Mesendoderm (in vitro differentiated cells): ENCODE data around the gene CENPK.

Experiments
- DNase-seq: peaks from one replicate; pipeline ENCODE4 v3.0.0; 2013
- H2AK5ac ChIP-seq: 2 replicates; pipeline ENCODE4 v1.6.1; 2013; ENCODE audit warnings: low read length, inconsistent platforms
- H2BK120ac ChIP-seq: 2 replicates; pipeline ENCODE4 v1.6.1; 2013; ENCODE audit warnings: low read depth, mild to moderate bottlenecking, low read length, moderate library complexity, mixed read lengths
- H2BK15ac ChIP-seq: replicated peaks from 2 replicates; pipeline ENCODE4 v1.6.1; 2013; ENCODE audit warnings: low read depth, mild to moderate bottlenecking, moderate library complexity
- H2BK5ac ChIP-seq: 2 replicates; pipeline ENCODE4 v1.6.1; 2013; ENCODE audit warnings: low read length, inconsistent platforms
- H3K18ac ChIP-seq: 2 replicates; pipeline ENCODE4 v1.6.1; 2013; ENCODE audit warnings: mild to moderate bottlenecking, low read length, mixed read lengths
- H3K23ac ChIP-seq: one replicate; pipeline ENCODE4 v1.6.1; 2013; ENCODE audit warnings: low read length
- H3K27ac ChIP-seq: 2 replicates; pipeline ENCODE4 v1.5.1; 2013; ENCODE audit warnings: low read depth, mild to moderate bottlenecking, inconsistent platforms, low read length, moderate library complexity
- H3K27me3 ChIP-seq: 2 replicates; pipeline ENCODE4 v1.6.1; 2013; ENCODE audit warnings: low read length, control low read depth, mild to moderate bottlenecking, inconsistent platforms; ENCODE audit not compliant: insufficient read depth, poor library complexity
- H3K36me3 ChIP-seq: 2 replicates; pipeline ENCODE4 v1.6.1; 2013; ENCODE audit warnings: low read length, inconsistent platforms; ENCODE audit not compliant: control insufficient read depth, insufficient read depth
- H3K4ac ChIP-seq: one replicate; pipeline ENCODE4 v1.6.1; 2013; ENCODE audit warnings: low read depth, mild to moderate bottlenecking, low read length, moderate library complexity
- H3K4me1 ChIP-seq: 2 replicates; pipeline ENCODE4 v1.6.1; 2013; ENCODE audit warnings: low read depth, low read length, inconsistent platforms; ENCODE audit not compliant: control insufficient read depth
- H3K4me2 ChIP-seq: 2 replicates; pipeline ENCODE4 v1.6.1; 2013; ENCODE audit warnings: low read length
- H3K4me3 ChIP-seq: 2 replicates; pipeline ENCODE4 v1.5.1; 2013; ENCODE audit warnings: mild to moderate bottlenecking, low read length
- H3K56ac ChIP-seq: one replicate; pipeline ENCODE4 v1.6.1; 2013; ENCODE audit warnings: low read length
- H3K79me1 ChIP-seq: 2 replicates; pipeline ENCODE4 v1.6.1; 2013; ENCODE audit warnings: low read length, inconsistent platforms
- H3K79me2 ChIP-seq: 2 replicates; pipeline ENCODE4 v1.6.1; 2013; ENCODE audit warnings: mild to moderate bottlenecking, low read length; ENCODE audit not compliant: control insufficient read depth, insufficient read depth
- H3K9ac ChIP-seq: 2 replicates; pipeline ENCODE4 v1.6.1; 2013; ENCODE audit warnings: low read length, inconsistent platforms
- H4K5ac ChIP-seq: one replicate; pipeline ENCODE4 v1.6.1; 2013; ENCODE audit warnings: low read length
- H4K8ac ChIP-seq: one replicate; pipeline ENCODE4 v1.6.1; 2013; ENCODE audit warnings: low read depth, mild to moderate bottlenecking, control low read depth, low read length, moderate library complexity
- WGBS: extraction: QIAGEN DNeasy Blood & Tissue Kit; methylation state at CpG from one replicate; pipeline ENCODE4 v1.1.7; 2013; ENCODE audit warnings: low lambda C conversion rate, missing lambda C conversion rate; ENCODE audit not compliant: insufficient coverage; ENCODE audit errors: extremely low coverage; 5-methylcytosine and 5-hydroxymethylcytosine counted together

The CENPK gene

GRCh38 chr5:65479527-65479926 is 83.4 kb downstream of the CENPK start:
- no peak overlapping the region for H3K23ac ChIP-seq
- H2BK15ac ChIP-seq, result no peak overlapping the region
- H3K79me2 ChIP-seq, result no peaks in the 10 kb centered on the region
- no peaks in the 10 kb centered on the region for H3K27me3 ChIP-seq
- no peak overlapping the region for H3K4me2 ChIP-seq
- peaks cover 5% of the 10 kb centered on the region for H3K4me1 ChIP-seq
- H3K18ac ChIP-seq, result no peak overlapping the region
- H2BK120ac ChIP-seq, result no peak overlapping the region
- no peak overlapping the region for H3K9ac ChIP-seq
- H3K79me1 ChIP-seq, result no peaks in the 10 kb centered on the region
- H3K4me3 ChIP-seq, result no peak overlapping the region
- no peak overlapping the region for H4K8ac ChIP-seq
- DNase-seq, result no peak
- H4K5ac ChIP-seq, result no peak overlapping the region
- H3K56ac ChIP-seq, result no peak overlapping the region
- H2AK5ac ChIP-seq, result no peak overlapping the region
- no peak overlapping the region for H3K4ac ChIP-seq
- no peak overlapping the region for H3K27ac ChIP-seq
- WGBS, result no CpG with 5 or more reads among the region's 1 CpG
- H3K36me3 ChIP-seq, result no peaks in the 10 kb centered on the region
- no peak overlapping the region for H2BK5ac ChIP-seq

GRCh38 chr5:65478336-65478735 is 84.6 kb downstream of the CENPK start:
- DNase-seq, result no peak
- no peak overlapping the region for H2AK5ac ChIP-seq
- no peak overlapping the region for H4K8ac ChIP-seq
- H3K27me3 ChIP-seq, result no peaks in the 10 kb centered on the region
- no peak overlapping the region for H4K5ac ChIP-seq
- H3K36me3 ChIP-seq, result no peaks in the 10 kb centered on the region
- H3K18ac ChIP-seq, result no peak overlapping the region
- no peak overlapping the region for H3K56ac ChIP-seq
- H3K79me1 ChIP-seq, result no peaks in the 10 kb centered on the region
- H3K4me2 ChIP-seq, result no peak overlapping the region
- no peak overlapping the region for H3K4ac ChIP-seq
- no peak overlapping the region for H2BK15ac ChIP-seq
- no peak overlapping the region for H3K4me3 ChIP-seq
- no peak overlapping the region for H2BK5ac ChIP-seq
- no peak overlapping the region for H2BK120ac ChIP-seq
- no CpG with 5 or more reads among the region's 1 CpG for WGBS
- H3K9ac ChIP-seq, result no peak overlapping the region
- peaks cover 5% of the 10 kb centered on the region for H3K4me1 ChIP-seq
- no peaks in the 10 kb centered on the region for H3K79me2 ChIP-seq
- H3K27ac ChIP-seq, result no peak overlapping the region
- H3K23ac ChIP-seq, result no peak overlapping the region

DNA sequence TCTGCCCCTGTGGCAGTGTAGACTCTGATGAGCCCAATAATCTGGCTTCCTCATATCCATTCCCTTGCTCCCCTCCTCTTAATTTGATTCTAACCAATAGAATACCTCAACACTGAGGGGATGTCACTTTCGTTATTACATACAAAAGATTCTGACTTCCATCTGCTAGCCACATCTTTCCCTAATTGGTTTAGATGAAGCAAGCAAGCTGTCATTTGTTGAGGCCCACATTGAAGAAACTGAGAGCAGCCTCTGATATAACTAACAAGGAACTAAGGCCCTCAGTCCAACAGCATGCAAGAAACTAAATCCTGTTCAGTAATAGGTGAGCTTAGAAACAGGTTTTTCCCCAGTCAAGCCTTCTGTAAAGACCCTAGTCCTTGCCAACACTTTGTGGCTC is 87.1 kb downstream of the CENPK start:
- no peak overlapping the region for H2BK5ac ChIP-seq
- H3K27me3 ChIP-seq, result no peaks in the 10 kb centered on the region
- H3K36me3 ChIP-seq, result no peaks in the 10 kb centered on the region
- H4K8ac ChIP-seq, result no peak overlapping the region
- no peaks in the 10 kb centered on the region for H3K79me2 ChIP-seq
- H2BK120ac ChIP-seq, result no peak overlapping the region
- H3K4me2 ChIP-seq, result no peak overlapping the region
- no peak overlapping the region for H3K18ac ChIP-seq
- H2BK15ac ChIP-seq, result no peak overlapping the region
- no peak overlapping the region for H2AK5ac ChIP-seq
- no peak overlapping the region for H3K4me3 ChIP-seq
- no peak overlapping the region for H3K56ac ChIP-seq
- WGBS, result no CpG with 5 or more reads among the region's 1 CpG
- no peak overlapping the region for H4K5ac ChIP-seq
- H3K27ac ChIP-seq, result no peak overlapping the region
- no peak overlapping the region for H3K9ac ChIP-seq
- no peaks in the 10 kb centered on the region for H3K79me1 ChIP-seq
- H3K4me1 ChIP-seq, result peaks cover 3% of the 10 kb centered on the region
- no peak overlapping the region for H3K23ac ChIP-seq
- H3K4ac ChIP-seq, result no peak overlapping the region
- no peak for DNase-seq

DNA sequence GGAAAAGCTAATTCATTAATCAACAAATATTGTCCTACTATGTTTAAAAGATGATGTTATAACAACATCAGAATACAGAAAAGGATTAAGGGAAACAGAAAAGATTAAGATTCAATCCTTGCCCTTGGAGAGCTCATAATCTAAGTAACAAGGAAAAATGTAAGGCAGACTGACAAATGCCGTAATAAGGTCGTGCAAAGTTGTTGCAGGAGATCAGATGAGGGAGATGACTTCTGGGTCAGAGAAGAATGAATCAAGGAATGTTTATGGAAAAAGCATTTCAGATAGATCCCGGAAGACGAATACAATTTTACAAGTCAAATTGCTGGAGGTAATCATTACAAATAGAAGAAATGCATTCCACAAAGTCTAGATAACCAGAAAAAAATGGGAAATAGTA is 87.6 kb downstream of the CENPK start:
- Histone ChIP-seq H3K36me3 (no peaks in the 10 kb centered on the region), H3K27me3 (no peaks in the 10 kb centered on the region), H3K56ac (no peak overlapping the region), H3K4me2 (no peak overlapping the region), H2AK5ac (no peak overlapping the region), H3K23ac (no peak overlapping the region), H2BK15ac (no peak overlapping the region), H3K4me1 (no peaks in the 10 kb centered on the region), H3K9ac (no peak overlapping the region), H3K18ac (no peak overlapping the region), H3K79me2 (no peaks in the 10 kb centered on the region), H2BK5ac (no peak overlapping the region), H3K4ac (no peak overlapping the region), H4K8ac (no peak overlapping the region), H4K5ac (no peak overlapping the region), H3K79me1 (no peaks in the 10 kb centered on the region), H2BK120ac (no peak overlapping the region), H3K4me3 (no peak overlapping the region), H3K27ac (no peak overlapping the region)
- no peak for DNase-seq
- WGBS, result no CpG with 5 or more reads among the region's 4 CpGs

GRCh38 chr5:65474130-65474711 is 88.7 kb downstream of the CENPK start:
- Histone ChIP-seq H3K4me2 (no peak overlapping the region), H3K56ac (no peak overlapping the region), H3K79me2 (no peaks in the 10 kb centered on the region), H4K5ac (no peak overlapping the region), H3K36me3 (no peaks in the 10 kb centered on the region), H3K9ac (no peak overlapping the region), H3K27me3 (no peaks in the 10 kb centered on the region), H3K27ac (no peak overlapping the region), H3K23ac (no peak overlapping the region), H2AK5ac (no peak overlapping the region), H2BK5ac (no peak overlapping the region), H3K4ac (no peak overlapping the region), H2BK120ac (no peak overlapping the region), H3K4me1 (no peaks in the 10 kb centered on the region), H3K79me1 (no peaks in the 10 kb centered on the region), H4K8ac (no peak overlapping the region), H2BK15ac (no peak overlapping the region), H3K18ac (no peak overlapping the region), H3K4me3 (no peak overlapping the region)
- no CpG with 5 or more reads among the region's 3 CpGs for WGBS
- DNase-seq, result no peak

DNA sequence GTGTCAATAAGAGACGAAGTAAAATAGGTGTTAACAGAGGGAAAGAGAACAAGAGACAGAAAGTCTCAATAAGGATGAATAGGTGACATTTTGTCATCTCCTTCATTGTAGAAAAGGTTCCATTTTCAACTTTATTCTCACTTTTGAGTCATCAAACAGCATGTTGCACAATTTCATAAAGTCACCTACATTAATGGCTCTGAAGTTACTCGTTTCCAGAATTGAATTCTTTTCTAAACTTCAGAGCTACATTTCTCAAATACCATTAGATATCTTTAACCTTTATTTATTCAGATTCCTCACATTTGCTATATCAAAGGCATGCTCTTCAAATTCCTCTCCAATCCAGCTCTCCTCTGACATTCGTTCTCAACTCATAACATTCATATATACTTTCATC is 94.3 kb downstream of the CENPK start:
- Histone ChIP-seq H3K18ac (no peak overlapping the region), H3K27ac (no peak overlapping the region), H4K8ac (no peak overlapping the region), H2AK5ac (no peak overlapping the region), H3K9ac (no peak overlapping the region), H3K4me1 (no peaks in the 10 kb centered on the region), H3K79me1 (no peaks in the 10 kb centered on the region), H3K4me2 (no peak overlapping the region), H3K79me2 (no peaks in the 10 kb centered on the region), H3K56ac (no peak overlapping the region), H4K5ac (no peak overlapping the region), H3K4ac (no peak overlapping the region), H2BK5ac (no peak overlapping the region), H3K4me3 (no peak overlapping the region), H3K36me3 (no peaks in the 10 kb centered on the region), H3K23ac (no peak overlapping the region), H2BK15ac (no peak overlapping the region), H2BK120ac (no peak overlapping the region), H3K27me3 (no peaks in the 10 kb centered on the region)
- whole genome bisulfite sequencing, result 100% methylated on average over 1 of the region's 3 CpGs
- DNase-seq, result no peak
